HEK293T (cell line): Measurements from ENCODE around the gene TRAPPC12.

Source experiments
- ARNT ChIP-seq: fragments of 450-650 bp; IDR thresholded peaks from 2 replicates; pipeline ENCODE4 v1.6.1; 2017; ENCODE audit warnings: mild to moderate bottlenecking
- ELF4 ChIP-seq: fragments of 450-650 bp; IDR thresholded peaks from 2 replicates; pipeline ENCODE4 v1.6.1; 2017; ENCODE audit warnings: antibody characterized with exemption
- FOXA1 ChIP-seq: fragments of 450-650 bp; IDR thresholded peaks from 2 replicates; pipeline ENCODE4 v1.6.1; 2016; ENCODE audit warnings: mild to moderate bottlenecking
- FOXK2 ChIP-seq: fragments of 450-650 bp; IDR thresholded peaks from 2 replicates; pipeline ENCODE4 v1.6.1; 2016; ENCODE audit warnings: mild to moderate bottlenecking
- FOXM1 ChIP-seq: fragments of 450-650 bp; IDR thresholded peaks from 2 replicates; pipeline ENCODE4 v1.6.1; 2017; ENCODE audit warnings: mild to moderate bottlenecking, borderline replicate concordance
- LEF1 ChIP-seq: fragments of 450-650 bp; IDR thresholded peaks from 2 replicates; pipeline ENCODE4 v1.6.1; 2017; ENCODE audit warnings: mild to moderate bottlenecking, borderline replicate concordance
- NFRKB ChIP-seq: fragments of 450-650 bp; IDR thresholded peaks from 2 replicates; pipeline ENCODE4 v1.6.1; 2016; ENCODE audit warnings: mild to moderate bottlenecking, moderate library complexity
- SP1 ChIP-seq: fragments of 450-650 bp; IDR thresholded peaks from 2 replicates; pipeline ENCODE4 v1.6.1; 2017
- SUZ12 ChIP-seq: fragments of 450-650 bp; IDR thresholded peaks from 2 replicates; pipeline ENCODE4 v1.6.1; 2016; ENCODE audit warnings: mild to moderate bottlenecking
- TARDBP ChIP-seq: fragments of 450-650 bp; IDR thresholded peaks from 2 replicates; pipeline ENCODE4 v1.6.1; 2016

- TF ChIP-seq FOXK2 (no peak), FOXM1 (no peak), SP1 (no peak), LEF1 (no peak), NFRKB (no peak), ELF4 (no peak), SUZ12 (no peak), FOXA1 (no peak), ARNT (no peak), TARDBP (no peak)
Measured at GRCh38 chr2:3403587-3404334, 24.3 kb downstream of the TRAPPC12 start.
